Smooth muscle cell (in vitro differentiated cells): Measurements from ENCODE around the gene WDR31. TPM values are rescaled to one million over a fixed set of nuclear protein-coding genes. Genes with fewer than 3 reads are reported as not detected.
A peak's percentile ranks its signal among the peaks of the same experiment; 100 is the strongest.

Source experiments
- DNase-seq: peaks from one replicate; lab custom pipeline; 2025; ENCODE audit not compliant: unreplicated experiment; lab: John Stamatoyannopoulos, UW
- H2AFZ ChIP-seq: fragments of 200-600 bp; sonication (generic); 2 replicates; pipeline ENCODE4 v1.6.0; 2016; ENCODE audit warnings: antibody characterized with exemption, low read depth, mild to moderate bottlenecking
- H3F3A ChIP-seq: fragments of 200-600 bp; sonication (generic); 2 replicates; pipeline ENCODE4 v1.6.0; 2017; ENCODE audit warnings: antibody characterized with exemption, low read depth
- H3K27ac ChIP-seq: fragments of 200-600 bp; sonication (generic); 2 replicates; pipeline ENCODE4 v1.5.1; 2016; ENCODE audit warnings: low read depth, mild to moderate bottlenecking
- H3K27me3 ChIP-seq: fragments of 200-600 bp; sonication (generic); 2 replicates; pipeline ENCODE4 v1.6.1; 2016; ENCODE audit warnings: low read depth, mild to moderate bottlenecking
- H3K36me3 ChIP-seq: fragments of 200-600 bp; sonication (generic); 2 replicates; pipeline ENCODE4 v1.5.1; 2016; ENCODE audit warnings: low read depth
- H3K4me1 ChIP-seq: fragments of 200-600 bp; sonication (generic); 2 replicates; pipeline ENCODE4 v1.5.1; 2016; ENCODE audit warnings: low read depth
- H3K4me2 ChIP-seq: fragments of 200-600 bp; sonication (generic); 2 replicates; pipeline ENCODE4 v1.6.0; 2016; ENCODE audit warnings: mild to moderate bottlenecking
- H3K4me3 ChIP-seq: fragments of 200-600 bp; sonication (generic); 2 replicates; pipeline ENCODE4 v1.5.1; 2016; ENCODE audit warnings: mild to moderate bottlenecking
- H3K79me2 ChIP-seq: fragments of 200-600 bp; sonication (generic); 2 replicates; pipeline ENCODE4 v1.6.0; 2016; ENCODE audit warnings: low read depth, mild to moderate bottlenecking
- H3K9ac ChIP-seq: fragments of 200-600 bp; sonication (generic); 2 replicates; pipeline ENCODE4 v1.6.0; 2016; ENCODE audit warnings: low read depth
- H3K9me3 ChIP-seq: fragments of 200-600 bp; sonication (generic); replicated peaks from 2 replicates; pipeline ENCODE4 v1.5.1; 2016; ENCODE audit warnings: low read depth
- H4K20me1 ChIP-seq: fragments of 200-600 bp; sonication (generic); 2 replicates; pipeline ENCODE4 v1.6.0; 2016; ENCODE audit warnings: low read depth
- WGBS: methylation state at CpG from one replicate; pipeline ENCODE4 v1.1.7; 2016; ENCODE audit warnings: low lambda C conversion rate; 5-methylcytosine and 5-hydroxymethylcytosine counted together
- polyA plus RNA-seq: library from polyadenylated mRNA; unstranded; fragments of >200 nt; fragmentation: Nextera tagmentation; extraction: Ambion mirVana; gene quantifications from 2 replicates; pipeline ENCODE4 v1.2.1, GENCODE V29; 2016
- total RNA-seq: library from RNA; depleted of rRNA; stranded (reverse); fragments of >200 nt; gene quantifications from 2 replicates; pipeline ENCODE4 v1.2.3, GENCODE V29; 2014
- TF ChIP-seq, protein P1 (sequence below): fragments of 200-600 bp; sonication (generic); IDR thresholded peaks from 2 replicates; pipeline ENCODE4 v1.5.1; 2017; ENCODE audit warnings: borderline replicate concordance, mild to moderate bottlenecking, antibody characterized with exemption; ENCODE audit not compliant: insufficient read depth, poor library complexity, severe bottlenecking

WDR31 gene
- total and polyA plus RNA-seq, 2 experiments from 2014 or later: 1.6 to 2.7 TPM

DNA sequence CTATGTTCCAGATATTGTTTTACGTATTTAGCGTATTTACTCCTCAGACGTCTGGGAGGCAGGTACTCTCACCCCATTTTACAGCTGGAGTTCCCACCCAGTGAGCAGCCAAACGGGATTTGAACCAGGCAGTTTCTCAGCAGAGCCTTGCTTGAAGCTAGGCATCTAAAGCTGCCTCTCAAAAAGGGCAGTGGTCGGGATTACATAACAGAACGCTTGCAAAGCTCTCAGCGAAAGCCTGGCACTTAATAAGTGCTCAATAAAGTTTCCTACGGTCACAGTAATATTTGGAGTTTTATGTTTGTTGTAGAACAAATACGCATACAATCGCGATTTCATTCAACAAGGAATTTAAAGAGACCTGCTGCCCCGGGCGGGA, 9.0 kb upstream of the WDR31 start:
- Histone ChIP-seq H2AFZ (no peak overlapping the region), H3K27me3 (peaks cover 35% of the 10 kb centered on the region), H4K20me1 (no peaks in the 10 kb centered on the region), H3K9me3 (no peaks in the 10 kb centered on the region), H3K27ac (no peak overlapping the region), H3F3A (peaks cover 5% of the 10 kb centered on the region), H3K36me3 (no peaks in the 10 kb centered on the region), H3K4me2 (peak overlapping the region; percentile 86), H3K9ac (no peak overlapping the region), H3K4me3 (peak overlapping the region; percentile 49), H3K79me2 (no peaks in the 10 kb centered on the region), H3K4me1 (no peaks in the 10 kb centered on the region)
- WGBS: 14% methylated on average over 13 of the region's 13 CpGs
- TF ChIP-seq, protein P1, sequence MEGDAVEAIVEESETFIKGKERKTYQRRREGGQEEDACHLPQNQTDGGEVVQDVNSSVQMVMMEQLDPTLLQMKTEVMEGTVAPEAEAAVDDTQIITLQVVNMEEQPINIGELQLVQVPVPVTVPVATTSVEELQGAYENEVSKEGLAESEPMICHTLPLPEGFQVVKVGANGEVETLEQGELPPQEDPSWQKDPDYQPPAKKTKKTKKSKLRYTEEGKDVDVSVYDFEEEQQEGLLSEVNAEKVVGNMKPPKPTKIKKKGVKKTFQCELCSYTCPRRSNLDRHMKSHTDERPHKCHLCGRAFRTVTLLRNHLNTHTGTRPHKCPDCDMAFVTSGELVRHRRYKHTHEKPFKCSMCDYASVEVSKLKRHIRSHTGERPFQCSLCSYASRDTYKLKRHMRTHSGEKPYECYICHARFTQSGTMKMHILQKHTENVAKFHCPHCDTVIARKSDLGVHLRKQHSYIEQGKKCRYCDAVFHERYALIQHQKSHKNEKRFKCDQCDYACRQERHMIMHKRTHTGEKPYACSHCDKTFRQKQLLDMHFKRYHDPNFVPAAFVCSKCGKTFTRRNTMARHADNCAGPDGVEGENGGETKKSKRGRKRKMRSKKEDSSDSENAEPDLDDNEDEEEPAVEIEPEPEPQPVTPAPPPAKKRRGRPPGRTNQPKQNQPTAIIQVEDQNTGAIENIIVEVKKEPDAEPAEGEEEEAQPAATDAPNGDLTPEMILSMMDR: no peak
- DNase-seq: no peak

DNA sequence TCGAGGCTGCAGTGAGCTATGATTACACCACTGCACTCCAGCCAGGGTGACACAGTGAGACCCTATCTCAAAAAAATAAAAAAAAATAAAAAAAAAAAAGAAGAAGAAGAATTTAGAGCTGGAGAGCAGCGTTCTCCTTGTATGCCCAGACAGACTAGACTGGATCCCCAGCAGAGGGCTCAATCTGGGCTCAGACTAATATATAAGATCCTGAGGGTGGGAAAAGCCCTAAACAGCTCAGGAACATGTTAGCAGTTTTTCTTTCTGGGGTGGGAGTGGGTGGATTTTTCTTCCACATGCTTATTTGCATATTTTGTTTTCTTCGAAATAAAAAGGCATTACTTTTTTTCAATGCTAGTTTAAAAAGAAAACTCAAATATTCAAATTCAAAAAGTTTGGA, 8.4 kb upstream of the WDR31 start:
- H3K27ac ChIP-seq: no peak overlapping the region
- no peaks in the 10 kb centered on the region for H3K9me3 ChIP-seq
- no peak overlapping the region for H2AFZ ChIP-seq
- no peak overlapping the region for H3K4me2 ChIP-seq
- no peaks in the 10 kb centered on the region for H4K20me1 ChIP-seq
- H3K36me3 ChIP-seq: no peaks in the 10 kb centered on the region
- H3K4me3 ChIP-seq: no peak overlapping the region
- TF ChIP-seq, protein P1: no peak
- no peak for DNase-seq
- peaks cover 35% of the 10 kb centered on the region for H3K27me3 ChIP-seq
- no peaks in the 10 kb centered on the region for H3K4me1 ChIP-seq
- H3K79me2 ChIP-seq: no peaks in the 10 kb centered on the region
- 86% methylated on average over 3 of the region's 3 CpGs for WGBS
- no peak overlapping the region for H3K9ac ChIP-seq
- H3F3A ChIP-seq: peaks cover 5% of the 10 kb centered on the region

DNA sequence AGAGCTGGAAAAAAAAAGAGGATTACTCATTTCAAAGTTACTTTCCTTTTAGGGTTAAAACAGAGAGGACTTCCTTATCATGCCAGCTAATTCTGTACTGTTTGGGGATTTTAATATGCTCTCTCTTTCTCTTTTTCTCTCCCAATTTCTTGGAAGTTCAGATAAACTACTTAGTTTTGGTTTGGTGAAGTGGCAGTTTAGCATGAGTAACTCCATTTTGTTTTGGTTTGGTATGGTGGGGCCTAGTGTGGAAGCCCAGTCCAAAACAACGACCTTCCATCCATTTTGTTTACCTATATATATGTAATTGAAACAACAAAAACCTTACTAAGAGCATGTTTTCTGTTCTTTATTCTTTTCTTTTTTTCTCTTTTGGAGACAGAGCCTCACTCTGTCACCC, 5.6 kb upstream of the WDR31 start:
- TF ChIP-seq, protein P1: no peak
- Histone ChIP-seq H3K9ac (no peak overlapping the region), H3K9me3 (no peaks in the 10 kb centered on the region), H3K4me3 (no peak overlapping the region), H3K79me2 (no peaks in the 10 kb centered on the region), H3K27me3 (peaks cover 21% of the 10 kb centered on the region), H4K20me1 (no peaks in the 10 kb centered on the region), H3F3A (peaks cover 5% of the 10 kb centered on the region), H2AFZ (no peak overlapping the region), H3K4me1 (no peaks in the 10 kb centered on the region), H3K27ac (no peak overlapping the region), H3K4me2 (no peak overlapping the region), H3K36me3 (no peaks in the 10 kb centered on the region)
- DNase-seq: no peak
- 67% methylated on average over 1 of the region's 1 CpG for WGBS

DNA sequence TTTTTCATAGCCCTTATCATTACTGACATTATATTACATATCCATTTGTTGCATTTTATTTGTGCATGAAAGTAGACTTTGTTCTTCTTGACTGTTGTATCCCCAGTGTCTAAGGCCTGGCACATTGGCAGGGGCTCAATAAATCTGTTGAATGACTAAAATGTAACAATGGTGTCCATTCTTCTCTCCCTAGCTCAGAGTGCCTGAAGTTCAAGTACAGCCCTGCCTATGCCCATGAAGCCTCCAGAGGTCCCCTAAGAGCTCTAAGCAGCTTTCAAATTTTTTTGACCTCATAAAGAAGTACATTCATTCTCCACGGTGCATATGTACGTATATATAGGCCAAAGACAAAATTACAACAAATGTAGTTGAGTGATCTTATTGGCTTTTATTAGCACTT, 5.1 kb upstream of the WDR31 start:
- 72% methylated on average over 2 of the region's 2 CpGs for WGBS
- Histone ChIP-seq H3K4me2 (no peak overlapping the region), H3K27ac (no peak overlapping the region), H4K20me1 (no peaks in the 10 kb centered on the region), H3K27me3 (peaks cover 16% of the 10 kb centered on the region), H3K9me3 (no peaks in the 10 kb centered on the region), H3K4me1 (no peaks in the 10 kb centered on the region), H3K79me2 (no peaks in the 10 kb centered on the region), H2AFZ (no peak overlapping the region), H3K36me3 (no peaks in the 10 kb centered on the region), H3K9ac (no peak overlapping the region), H3F3A (peaks cover 5% of the 10 kb centered on the region), H3K4me3 (no peak overlapping the region)
- DNase-seq: no peak
- TF ChIP-seq, protein P1: no peak
